ENCODE results near the gene PRCC. TPM values are rescaled to one million over a fixed set of nuclear protein-coding genes. Genes with fewer than 3 reads are reported as not detected.

PRCC gene
- total and polyA plus RNA-seq, 10 donors, result 39.1 to 64.6 (median 55.7) TPM

DNA sequence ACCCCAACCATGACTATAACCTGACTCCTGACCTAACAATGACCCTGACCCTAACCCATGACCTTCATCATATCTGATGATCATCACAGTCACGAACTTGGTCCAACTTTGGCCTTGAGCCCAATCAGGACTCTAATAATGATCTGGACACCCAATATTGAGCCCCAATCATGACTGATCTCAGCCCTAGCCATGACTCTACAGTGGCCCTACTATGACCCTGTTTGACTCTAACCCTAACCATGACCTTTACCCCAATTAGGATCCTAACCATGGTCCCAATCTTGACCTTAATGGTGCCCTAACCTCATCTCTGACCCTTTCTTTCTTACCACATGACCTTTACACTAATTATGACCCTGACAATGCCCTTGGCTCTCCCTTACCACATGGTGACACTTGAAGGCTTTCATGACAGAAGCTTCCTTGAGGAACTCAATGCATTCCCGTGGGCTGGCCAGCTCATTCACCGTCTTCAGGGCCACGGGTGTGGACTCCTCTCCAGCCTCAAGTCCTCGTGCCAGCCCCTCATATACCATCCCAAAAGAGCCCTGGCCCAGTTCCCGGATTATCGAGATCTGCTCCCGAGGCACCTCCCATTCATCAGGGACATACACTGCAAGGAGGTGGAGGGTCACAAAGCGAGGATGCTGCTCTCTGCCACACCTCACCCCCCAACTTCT lies 75.4 kb downstream of the PRCC start:
- no peaks in the 10 kb centered on the region for H3K9me3 ChIP-seq
- TF ChIP-seq CTCF (IDR thresholded peaks at IDR 0.05 in 8 of 11, conservative IDR thresholded peaks at IDR 0.05 in 3 of 11) (no peak), POLR2AphosphoS5 (IDR thresholded peaks at IDR 0.05) (no peak), POLR2A (IDR thresholded peaks at IDR 0.05) (no peak)
- DNase-seq, result peak; percentile 30
- no peaks in the 10 kb centered on the region for H3K36me3 ChIP-seq
- H3K27ac ChIP-seq, result no peak overlapping the region
- H3K27me3 ChIP-seq (replicated peaks in 1 of 7), result peaks cover 3 to 96% (median 31%) of the 10 kb centered on the region in 7 donors
- H3K4me3 ChIP-seq, result no peak overlapping the region
- intact Hi-C loops (cut with DNase I; ENCODE audit: low total_unique reads), result no loop called here
- 76 to 82% (median 79%) methylated on average over 9 of the region's 9 CpGs for WGBS, 5 donors
- H3K4me1 ChIP-seq, result peaks cover 0 to 16% (median 8%) of the 10 kb centered on the region in 6 donors

GRCh38 chr1:156844102-156844501 lies 76.8 kb downstream of the PRCC start:
- Histone ChIP-seq H3K27ac (no peak overlapping the region), H3K36me3 (no peaks in the 10 kb centered on the region), H3K27me3 (replicated peaks in 1 of 7) (peaks cover 3 to 97% (median 37%) of the 10 kb centered on the region in 7 donors), H3K4me3 (no peak overlapping the region), H3K4me1 (peaks cover 0 to 28% (median 16%) of the 10 kb centered on the region in 6 donors), H3K9me3 (no peaks in the 10 kb centered on the region)
- WGBS, 5 donors, result 35 to 62% (median 44%) methylated on average over 6 of the region's 6 CpGs
- TF ChIP-seq POLR2A (IDR thresholded peaks at IDR 0.05), result no peak
- TF ChIP-seq CTCF (IDR thresholded peaks at IDR 0.05 in 8 of 11, conservative IDR thresholded peaks at IDR 0.05 in 3 of 11), result no peak
- no peak for TF ChIP-seq POLR2AphosphoS5 (IDR thresholded peaks at IDR 0.05)
- DNase-seq, result peak; percentile 45
- intact Hi-C loops (cut with DNase I; ENCODE audit: low total_unique reads), result no loop called here

DNA sequence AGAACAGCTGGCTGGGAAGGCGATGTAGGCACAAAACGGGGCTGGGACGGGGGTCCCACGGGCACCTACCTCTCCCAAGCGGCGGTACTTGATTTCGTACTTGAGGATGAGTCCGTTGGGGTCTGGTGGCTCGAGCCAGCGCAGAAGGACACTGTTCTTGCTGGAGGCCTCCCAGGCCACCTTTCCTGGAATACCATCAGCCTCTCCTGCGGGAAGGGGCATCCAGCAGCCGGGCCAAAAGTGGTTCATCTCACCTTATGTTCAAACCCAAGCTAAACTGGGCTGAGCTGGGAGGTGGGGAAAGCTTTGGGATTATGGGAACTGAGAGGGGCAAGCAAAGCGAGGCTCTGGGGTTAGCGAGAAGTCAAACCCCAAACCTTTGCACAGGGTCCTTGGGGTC lies 77.3 kb downstream of the PRCC start:
- intact Hi-C loops (cut with DNase I; ENCODE audit: low total_unique reads), result no loop called here
- H3K27me3 ChIP-seq (replicated peaks in 1 of 7), result peaks cover 3 to 97% (median 39%) of the 10 kb centered on the region in 7 donors

More for the DNA sequence above, 77.3 kb downstream of the PRCC start:
- Histone ChIP-seq H3K36me3 (no peaks in the 10 kb centered on the region), H3K4me3 (peak overlapping the region in 1 of 8 donors; percentile 48), H3K9me3 (no peaks in the 10 kb centered on the region), H3K27ac (no peak overlapping the region), H3K4me1 (peaks cover 0 to 30% (median 16%) of the 10 kb centered on the region in 6 donors)
- 28 to 45% (median 32%) methylated on average over 9 to 14 of the region's 14 CpGs for WGBS, 5 donors
- no peak for TF ChIP-seq POLR2AphosphoS5 (IDR thresholded peaks at IDR 0.05)
- no peak for TF ChIP-seq POLR2A (IDR thresholded peaks at IDR 0.05)
- TF ChIP-seq CTCF (IDR thresholded peaks at IDR 0.05 in 8 of 11, conservative IDR thresholded peaks at IDR 0.05 in 3 of 11), result no peak
- peak; percentile 49 for DNase-seq

All from spleen (tissue), 11 donors.